Natural killer cell (primary cell): ENCODE results near the gene ST8SIA5. TPM values are rescaled to one million over a fixed set of nuclear protein-coding genes. Genes with fewer than 3 reads are reported as not detected.

Experiments
- ATAC-seq, 3 donors: fragments of 150-1000 bp in 2 of 3; fragments of 200-7000 bp in 1 of 3; cut with Tn5 transposase; 1 replicate in 1 of 3; 2 replicates in 2 of 3; pipeline ENCODE4 v1.10.0; 2021; ENCODE audit warnings: mild to moderate bottlenecking in 2 of 3, moderate library complexity in 2 of 3
- DNase-seq, 2 donors: peaks; one replicate each; pipeline versions ENCODE4 v3.0.0 to v3.0.0-alpha.2; 2013 to 2021; ENCODE audit warnings: mixed read lengths in 1 of 2
- H3K27ac ChIP-seq: one replicate; pipeline ENCODE4 v1.5.1; 2013; ENCODE audit warnings: mild to moderate bottlenecking, low read length
- H3K27me3 ChIP-seq: one replicate; pipeline ENCODE4 v1.6.1; 2013; ENCODE audit warnings: low read length; ENCODE audit not compliant: control insufficient read depth, insufficient read depth
- H3K36me3 ChIP-seq: one replicate; pipeline ENCODE4 v1.6.1; 2013; ENCODE audit warnings: low read length; ENCODE audit not compliant: control insufficient read depth, insufficient read depth
- H3K4me1 ChIP-seq: one replicate; pipeline ENCODE4 v1.6.1; 2013; ENCODE audit warnings: low read length; ENCODE audit not compliant: control insufficient read depth, insufficient read depth
- H3K4me3 ChIP-seq: one replicate; pipeline ENCODE4 v1.5.1; 2013; ENCODE audit warnings: low read length
- H3K9me3 ChIP-seq: one replicate; pipeline ENCODE4 v1.6.1; 2013; ENCODE audit warnings: low read length; ENCODE audit not compliant: control insufficient read depth, insufficient read depth
- H3K27ac Mint-ChIP-seq, 2 donors: one replicate each; pipeline ENCODE4 v1.8.0; 2022; ENCODE audit warnings: mild to moderate bottlenecking in 2 of 2, mixed read lengths in 2 of 2, moderate library complexity in 1 of 2
- H3K27me3 Mint-ChIP-seq, 2 donors: one replicate each; pipeline ENCODE4 v1.8.0; 2022; ENCODE audit warnings: low read depth in 2 of 2, mixed read lengths in 2 of 2
- H3K36me3 Mint-ChIP-seq: one replicate; pipeline ENCODE4 v1.8.0; 2022; ENCODE audit warnings: mixed read lengths
- H3K4me1 Mint-ChIP-seq, 2 donors: one replicate each; pipeline ENCODE4 v1.8.0; 2022; ENCODE audit warnings: mixed read lengths in 2 of 2
- H3K4me3 Mint-ChIP-seq: one replicate; pipeline ENCODE4 v1.8.0; 2022; ENCODE audit warnings: mild to moderate bottlenecking, moderate library complexity, mixed read lengths
- H3K9me3 Mint-ChIP-seq, 2 donors: one replicate each; pipeline ENCODE4 v1.8.0; 2022; ENCODE audit warnings: mixed read lengths in 2 of 2
- CTCF ChIP-seq: fragments of 200-600 bp; IDR thresholded peaks from one replicate; pipeline ENCODE4 v1.8.0; 2022; ENCODE audit warnings: antibody characterized with exemption
- WGBS: methylation state at CpG from one replicate; pipeline ENCODE4 v1.1.7; 2013; ENCODE audit warnings: missing lambda C conversion rate; ENCODE audit not compliant: insufficient coverage; 5-methylcytosine and 5-hydroxymethylcytosine counted together
- intact Hi-C: fragments of 100-400 bp; cut with micrococcal nuclease; formaldehyde crosslinking; loops from one replicate; pipeline ENCODE4 v1.14.2; 2022
- total RNA-seq, 4 donors: library from RNA; stranded (reverse); fragments of 120-200 nt in 1 of 4; gene quantifications; one replicate each; pipeline versions ENCODE4 v1.2.3 to v1.2.4, GENCODE V29; 2013 to 2022

The ST8SIA5 gene
- total RNA-seq, 3 donors from 2014 or later (not counting 1 experiment from before 2014, with no cell fraction given), result 0.23 TPM; not detected in 2

GRCh38 chr18:46676182-46676835, 80.5 kb downstream of the ST8SIA5 start:
- no peak for TF ChIP-seq CTCF
- Histone ChIP-seq H3K9me3 (no peaks in the 10 kb centered on the region), H3K36me3 (no peaks in the 10 kb centered on the region), H3K4me3 (no peak overlapping the region), H3K4me1 (no peaks in the 10 kb centered on the region), H3K27ac (no peak overlapping the region), H3K27me3 (no peaks in the 10 kb centered on the region)
- DNase-seq (no peak), ATAC-seq (no peak)
- Mint-ChIP-seq H3K4me3 (no peak overlapping the region), H3K27ac (no peak overlapping the region), H3K27me3 (peaks cover 16 to 25% of the 10 kb centered on the region in 2 donors), H3K9me3 (no peaks in the 10 kb centered on the region), H3K36me3 (no peaks in the 10 kb centered on the region), H3K4me1 (no peaks in the 10 kb centered on the region)
- intact Hi-C loops, result no loop called here
- 73% methylated on average over 15 of the region's 15 CpGs for WGBS

- Histone ChIP-seq H3K4me3 (no peak overlapping the region), H3K9me3 (no peaks in the 10 kb centered on the region), H3K27ac (no peak overlapping the region), H3K4me1 (no peaks in the 10 kb centered on the region), H3K36me3 (no peaks in the 10 kb centered on the region), H3K27me3 (no peaks in the 10 kb centered on the region)
- Mint-ChIP-seq H3K36me3 (no peaks in the 10 kb centered on the region), H3K27ac (no peak overlapping the region), H3K4me3 (no peak overlapping the region), H3K4me1 (no peaks in the 10 kb centered on the region), H3K27me3 (peaks cover 17 to 25% of the 10 kb centered on the region in 2 donors), H3K9me3 (no peaks in the 10 kb centered on the region)
- WGBS, result 89% methylated on average over 1 of the region's 1 CpG
- no peak for DNase-seq
- TF ChIP-seq CTCF, result no peak
- ATAC-seq, result no peak
- intact Hi-C loops, result no loop called here
Observed at GRCh38 chr18:46675112-46675511, 81.7 kb downstream of the ST8SIA5 start.

- no peaks in the 10 kb centered on the region for H3K9me3 Mint-ChIP-seq
- 74% methylated on average over 6 of the region's 6 CpGs for WGBS
- Histone ChIP-seq H3K36me3 (no peaks in the 10 kb centered on the region), H3K27me3 (no peaks in the 10 kb centered on the region), H3K27ac (no peak overlapping the region), H3K4me3 (no peak overlapping the region), H3K4me1 (no peaks in the 10 kb centered on the region), H3K9me3 (no peaks in the 10 kb centered on the region)
- H3K4me3 Mint-ChIP-seq, result no peak overlapping the region
- H3K36me3 Mint-ChIP-seq, result no peaks in the 10 kb centered on the region
- H3K27ac Mint-ChIP-seq, result no peak overlapping the region
- no peaks in the 10 kb centered on the region for H3K4me1 Mint-ChIP-seq
- no peak for ATAC-seq
- intact Hi-C loops, result no loop called here
- TF ChIP-seq CTCF, result no peak
- peaks cover 22 to 25% of the 10 kb centered on the region in 2 donors for H3K27me3 Mint-ChIP-seq
- peak in 1 of 2 donors; percentile 68 for DNase-seq
Observed at GRCh38 chr18:46672062-46672970, 84.5 kb downstream of the ST8SIA5 start.
